Right lobe of liver (tissue), 6 donors: Measurements from ENCODE around the gene RAB11FIP4. TPM values are rescaled to one million over a fixed set of nuclear protein-coding genes. Genes with fewer than 3 reads are reported as not detected.
A peak's percentile ranks its signal among the peaks of the same experiment; 100 is the strongest.

ENCODE experiments used
- ATAC-seq, 4 donors: fragments of 200-7000 bp; cut with Tn5 transposase; one replicate each; pipeline ENCODE4 v1.9.1; 2020; ENCODE audit warnings: mild to moderate bottlenecking in 4 of 4, moderate library complexity in 4 of 4
- DNase-seq, 3 donors: peaks; one replicate each; pipeline ENCODE4 v3.0.0-alpha.2; 2020
- H3K27ac ChIP-seq, 3 donors: fragments of 200-600 bp; one replicate each; pipeline ENCODE4 v1.8.0; 2022
- H3K27me3 ChIP-seq, 2 donors: fragments of 200-600 bp; one replicate each; pipeline ENCODE4 v1.8.0; 2022
- H3K36me3 ChIP-seq, 4 donors: fragments of 200-600 bp; sonication (generic) in 1 of 4; one replicate each; pipeline versions ENCODE4 v1.5.1 to v1.8.0; 2017 to 2022; ENCODE audit warnings: control low read depth in 1 of 4
- H3K4me1 ChIP-seq, 4 donors: fragments of 200-600 bp; sonication (generic) in 1 of 4; one replicate each; pipeline versions ENCODE4 v1.5.1 to v1.8.0; 2017 to 2022; ENCODE audit warnings: control low read depth in 1 of 4
- H3K4me3 ChIP-seq, 3 donors: fragments of 200-600 bp; one replicate each; pipeline ENCODE4 v1.8.0; 2022
- H3K9me3 ChIP-seq, 4 donors: fragments of 200-600 bp; sonication (generic) in 1 of 4; one replicate each; pipeline versions ENCODE4 v1.5.1 to v1.8.0; 2017 to 2022; ENCODE audit warnings: control low read depth in 1 of 4
- POLR2A ChIP-seq: fragments of 450-650 bp; IDR thresholded peaks from one replicate; pipeline ENCODE4 v1.6.1; 2017; ENCODE audit warnings: antibody characterized with exemption, mild to moderate bottlenecking
- WGBS: methylation state at CpG from one replicate; pipeline ENCODE4 v1.1.6; 2018; ENCODE audit warnings: low coverage, low lambda C conversion rate; ENCODE audit not compliant: insufficient coverage; ENCODE audit errors: missing lambda C conversion rate; 5-methylcytosine and 5-hydroxymethylcytosine counted together
- intact Hi-C, 2 donors: fragments of 100-400 bp; cut with DNase I; formaldehyde crosslinking; loops; one replicate each; pipeline versions ENCODE4 v1.11.2 to v1.14.1; 2022
- total RNA-seq, 6 experiments: library from RNA; depleted of rRNA in 2 of 6; stranded (reverse); fragments of >200 nt in 2 of 6; fragmentation: NEBNext Ultra II Directional in 3 of 6; extraction: Animal tissue kit (Norgen Biotek cat#: 25700) in 3 of 6; gene quantifications; one replicate each; pipeline versions ENCODE4 v1.1.0 to v1.2.4, GENCODE V29; 2016 to 2023
- TF ChIP-seq, protein P1 (sequence below), 4 donors: fragments of 200-600 bp in 3 of 4; fragments of 450-650 bp in 1 of 4; IDR thresholded peaks; one replicate each; pipeline versions ENCODE4 v1.5.1 to v1.8.0; 2016 to 2022; ENCODE audit warnings: antibody characterized with exemption in 4 of 4, mild to moderate bottlenecking in 2 of 4
- donor health status: DM: no; HTN: yes; CAD: no.
- donor health status: DM: no; HTN: no; CAD: no.
- donor health status: DM: no; HTN: no; CAD: no.
- donor health status: DM: no; HTN: yes; CAD: no.
- donor health status: DM: no; HTN: yes; CAD: no.

The RAB11FIP4 gene
- total RNA-seq, 6 experiments from 2014 or later = 3.5 to 6.6 (median 4.6) TPM

GRCh38 chr17:31431098-31431851 is 39.8 kb downstream of the RAB11FIP4 start:
- DNase-seq (no peak), ATAC-seq (no peak)
- Histone ChIP-seq H3K4me3 (no peak overlapping the region), H3K27me3 (no peaks in the 10 kb centered on the region), H3K27ac (no peak overlapping the region), H3K36me3 (no peaks in the 10 kb centered on the region), H3K4me1 (no peaks in the 10 kb centered on the region), H3K9me3 (no peaks in the 10 kb centered on the region)
- intact Hi-C loops = no loop called here
- WGBS = 50% methylated on average over 7 of the region's 12 CpGs
- TF ChIP-seq POLR2A = no peak
- TF ChIP-seq, protein P1, sequence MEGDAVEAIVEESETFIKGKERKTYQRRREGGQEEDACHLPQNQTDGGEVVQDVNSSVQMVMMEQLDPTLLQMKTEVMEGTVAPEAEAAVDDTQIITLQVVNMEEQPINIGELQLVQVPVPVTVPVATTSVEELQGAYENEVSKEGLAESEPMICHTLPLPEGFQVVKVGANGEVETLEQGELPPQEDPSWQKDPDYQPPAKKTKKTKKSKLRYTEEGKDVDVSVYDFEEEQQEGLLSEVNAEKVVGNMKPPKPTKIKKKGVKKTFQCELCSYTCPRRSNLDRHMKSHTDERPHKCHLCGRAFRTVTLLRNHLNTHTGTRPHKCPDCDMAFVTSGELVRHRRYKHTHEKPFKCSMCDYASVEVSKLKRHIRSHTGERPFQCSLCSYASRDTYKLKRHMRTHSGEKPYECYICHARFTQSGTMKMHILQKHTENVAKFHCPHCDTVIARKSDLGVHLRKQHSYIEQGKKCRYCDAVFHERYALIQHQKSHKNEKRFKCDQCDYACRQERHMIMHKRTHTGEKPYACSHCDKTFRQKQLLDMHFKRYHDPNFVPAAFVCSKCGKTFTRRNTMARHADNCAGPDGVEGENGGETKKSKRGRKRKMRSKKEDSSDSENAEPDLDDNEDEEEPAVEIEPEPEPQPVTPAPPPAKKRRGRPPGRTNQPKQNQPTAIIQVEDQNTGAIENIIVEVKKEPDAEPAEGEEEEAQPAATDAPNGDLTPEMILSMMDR (IDR thresholded peaks at IDR 0.05) = no peak

DNA sequence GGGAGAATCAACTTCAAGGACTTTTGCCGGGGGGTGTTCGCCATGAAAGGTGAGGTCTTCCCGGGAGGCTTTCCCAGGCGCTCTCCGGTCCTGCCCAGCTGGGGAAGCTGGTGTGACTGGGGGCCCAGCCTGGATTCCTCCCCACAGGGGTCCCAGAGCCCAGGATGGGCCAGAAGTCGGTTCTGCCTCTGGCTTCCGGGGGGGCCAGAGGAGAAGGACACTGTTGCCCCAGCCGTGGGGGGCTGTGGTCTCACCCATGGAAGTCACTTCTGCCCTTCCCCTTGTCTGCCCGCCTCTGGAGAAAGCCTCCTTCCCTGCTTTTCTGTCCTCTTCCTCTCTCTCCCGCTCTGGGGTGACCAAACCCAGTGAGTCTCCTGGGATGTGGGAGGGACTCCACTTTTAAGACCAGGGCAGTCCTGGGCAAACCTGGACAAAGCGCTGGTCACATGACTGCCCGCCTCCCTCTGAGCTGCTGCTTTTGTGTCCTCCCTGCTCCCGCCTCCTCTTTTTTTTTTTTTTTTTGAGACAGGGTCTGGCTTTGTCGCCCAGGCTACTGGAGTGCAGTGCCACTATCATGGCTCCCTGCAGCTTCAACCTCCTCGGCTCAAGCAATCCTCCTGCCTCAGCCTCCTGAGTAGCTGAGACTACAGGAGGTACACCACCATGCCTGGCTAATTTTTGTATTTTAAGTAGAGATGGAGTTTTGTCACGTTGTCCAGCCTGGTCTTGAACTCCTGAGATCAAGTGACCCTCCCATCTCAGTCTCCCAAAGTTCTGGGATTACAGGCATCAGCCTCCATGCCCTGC is 40.6 kb downstream of the RAB11FIP4 start:
- H3K36me3 ChIP-seq = no peaks in the 10 kb centered on the region
- H3K27ac ChIP-seq = no peak overlapping the region
- no peaks in the 10 kb centered on the region for H3K4me1 ChIP-seq
- TF ChIP-seq, protein P1 (IDR thresholded peaks at IDR 0.05) = no peak
- TF ChIP-seq POLR2A = no peak
- H3K9me3 ChIP-seq = no peaks in the 10 kb centered on the region
- DNase-seq (peak in 1 of 3 donors; percentile 30), ATAC-seq (no peak)
- H3K27me3 ChIP-seq = no peaks in the 10 kb centered on the region
- 81% methylated on average over 8 of the region's 16 CpGs for WGBS
- no peak overlapping the region for H3K4me3 ChIP-seq
- intact Hi-C loops = no loop called here

DNA sequence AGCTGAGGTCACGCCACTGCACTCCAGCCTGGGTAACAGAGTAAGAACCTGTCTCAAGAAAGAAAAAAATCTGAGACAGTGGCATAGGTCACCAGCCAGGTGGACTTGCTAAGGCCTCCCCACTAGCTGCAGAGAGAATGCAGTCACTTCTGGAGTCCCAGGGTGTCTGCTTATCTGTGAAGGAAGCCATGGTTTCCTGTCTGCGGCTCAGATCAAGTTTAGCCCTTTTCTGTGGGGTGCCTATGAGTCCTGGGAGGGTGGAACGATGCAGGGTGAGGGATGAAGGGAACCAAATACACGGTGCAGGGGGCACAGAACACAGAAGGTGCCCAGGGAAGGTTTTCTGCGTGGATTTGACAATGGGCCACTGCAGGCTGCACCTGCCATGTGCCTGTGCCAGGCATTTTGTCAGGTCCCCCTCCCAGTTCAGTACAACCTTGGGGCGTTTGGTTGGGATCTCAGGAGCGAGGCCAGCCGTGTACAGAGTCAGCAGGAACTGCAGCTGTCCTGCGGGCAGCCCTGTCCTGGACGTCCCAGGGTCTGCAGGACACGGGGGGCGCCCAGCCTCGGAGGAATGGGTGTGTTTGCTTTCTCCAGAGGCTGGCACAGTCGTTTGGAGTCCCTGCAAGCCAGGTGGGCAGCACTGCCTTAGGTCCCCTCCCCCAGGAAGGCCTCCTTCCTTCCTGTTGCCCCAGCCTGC is 41.8 kb downstream of the RAB11FIP4 start:
- Histone ChIP-seq H3K4me1 (no peaks in the 10 kb centered on the region), H3K9me3 (no peaks in the 10 kb centered on the region), H3K36me3 (no peaks in the 10 kb centered on the region), H3K27me3 (no peaks in the 10 kb centered on the region), H3K4me3 (no peak overlapping the region), H3K27ac (no peak overlapping the region)
- intact Hi-C loops = no loop called here
- no peak for TF ChIP-seq POLR2A
- TF ChIP-seq, protein P1 (IDR thresholded peaks at IDR 0.05) = no peak
- no peak for DNase-seq
- WGBS = 25% methylated on average over 4 of the region's 14 CpGs
- no peak for ATAC-seq

DNA sequence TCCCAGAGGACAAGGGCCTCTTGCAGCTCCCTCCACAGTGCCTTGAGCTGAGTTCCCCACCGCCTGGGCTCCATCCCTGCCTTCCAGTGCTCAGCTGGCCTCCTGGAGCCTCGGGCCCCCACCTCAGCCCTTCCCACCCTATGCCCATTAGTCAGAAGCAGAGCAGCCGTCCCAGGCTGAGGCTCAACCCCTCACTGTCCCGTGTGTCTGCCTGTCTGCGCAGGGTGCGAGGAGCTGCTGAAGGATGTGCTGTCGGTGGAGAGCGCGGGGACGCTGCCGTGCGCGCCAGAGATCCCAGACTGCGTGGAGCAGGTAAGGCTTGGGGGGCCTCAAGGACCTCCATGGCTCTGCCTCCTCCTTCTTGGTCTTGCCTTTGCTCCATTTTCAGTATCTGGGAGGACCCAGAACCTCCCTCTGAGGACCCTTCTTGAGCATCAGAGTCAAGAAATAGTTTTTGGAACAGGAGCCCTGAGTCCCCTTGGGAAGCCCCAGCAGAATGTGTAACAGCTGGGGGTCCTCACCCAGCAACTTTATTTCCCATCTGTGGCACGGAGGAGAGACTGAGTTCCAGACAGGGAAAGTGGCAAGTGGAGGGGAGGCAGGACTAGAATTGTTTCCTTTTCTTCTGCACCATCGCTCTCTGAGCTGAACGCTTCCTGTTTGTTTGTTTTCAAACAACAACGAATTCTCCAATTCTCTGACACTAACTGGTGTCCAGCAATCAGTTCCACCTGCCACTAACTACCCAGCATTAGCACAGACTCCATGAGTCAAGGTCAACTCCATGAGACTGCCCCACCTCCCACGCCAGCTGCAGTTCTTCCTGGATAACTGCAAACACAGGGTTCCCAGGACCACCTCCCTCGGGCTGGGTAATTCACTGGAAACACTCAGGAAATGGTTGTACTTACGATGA is 42.6 kb downstream of the RAB11FIP4 start:
- no peaks in the 10 kb centered on the region for H3K27me3 ChIP-seq
- peak in 1 of 3 donors; percentile 8 for DNase-seq
- H3K36me3 ChIP-seq = no peaks in the 10 kb centered on the region
- TF ChIP-seq, protein P1 (IDR thresholded peaks at IDR 0.05) = no peak
- no peak for TF ChIP-seq POLR2A
- H3K9me3 ChIP-seq = no peaks in the 10 kb centered on the region
- H3K4me1 ChIP-seq = no peaks in the 10 kb centered on the region
- H3K4me3 ChIP-seq = no peak overlapping the region
- no peak for ATAC-seq
- H3K27ac ChIP-seq = no peak overlapping the region
- WGBS = 33% methylated on average over 5 of the region's 21 CpGs
- intact Hi-C loops = no loop called here
